Stimulated activated effector memory CD8-positive, alpha-beta T cell treated with anti-CD3 and anti-CD28 coated beads, Interleukin-12 subunit alpha, Interleukin-12 subunit beta, amount 100 ng/mL, for 72 hours (primary cell): ENCODE results near the gene DROSHA.
"Not testable (repeated sequence)": the region's sequence is repeated elsewhere in the genome, so short reads cannot be mapped to it uniquely, and the experiment has no call there.

ENCODE experiments used
- ATAC-seq: fragments of 150-1000 bp; cut with Tn5 transposase; 2 replicates; pipeline ENCODE4 v1.10.0; 2021
- DNase-seq, 2 donors: peaks; one replicate each; pipeline ENCODE4 v3.0.0; 2021 to 2022; ENCODE audit warnings: low spot score in 2 of 2
- H3K27ac Mint-ChIP-seq: one replicate; pipeline ENCODE4 v1.8.0; 2022; ENCODE audit warnings: mild to moderate bottlenecking, mixed read lengths
- H3K36me3 Mint-ChIP-seq: one replicate; pipeline ENCODE4 v1.8.0; 2022; ENCODE audit warnings: mild to moderate bottlenecking, mixed read lengths
- H3K4me1 Mint-ChIP-seq: one replicate; pipeline ENCODE4 v1.8.0; 2022; ENCODE audit warnings: mixed read lengths
- H3K4me3 Mint-ChIP-seq: one replicate; pipeline ENCODE4 v1.8.0; 2022; ENCODE audit warnings: mild to moderate bottlenecking, mixed read lengths
- H3K9me3 Mint-ChIP-seq: one replicate; pipeline ENCODE4 v1.8.0; 2022; ENCODE audit warnings: mixed read lengths

Gene DROSHA

DNA sequence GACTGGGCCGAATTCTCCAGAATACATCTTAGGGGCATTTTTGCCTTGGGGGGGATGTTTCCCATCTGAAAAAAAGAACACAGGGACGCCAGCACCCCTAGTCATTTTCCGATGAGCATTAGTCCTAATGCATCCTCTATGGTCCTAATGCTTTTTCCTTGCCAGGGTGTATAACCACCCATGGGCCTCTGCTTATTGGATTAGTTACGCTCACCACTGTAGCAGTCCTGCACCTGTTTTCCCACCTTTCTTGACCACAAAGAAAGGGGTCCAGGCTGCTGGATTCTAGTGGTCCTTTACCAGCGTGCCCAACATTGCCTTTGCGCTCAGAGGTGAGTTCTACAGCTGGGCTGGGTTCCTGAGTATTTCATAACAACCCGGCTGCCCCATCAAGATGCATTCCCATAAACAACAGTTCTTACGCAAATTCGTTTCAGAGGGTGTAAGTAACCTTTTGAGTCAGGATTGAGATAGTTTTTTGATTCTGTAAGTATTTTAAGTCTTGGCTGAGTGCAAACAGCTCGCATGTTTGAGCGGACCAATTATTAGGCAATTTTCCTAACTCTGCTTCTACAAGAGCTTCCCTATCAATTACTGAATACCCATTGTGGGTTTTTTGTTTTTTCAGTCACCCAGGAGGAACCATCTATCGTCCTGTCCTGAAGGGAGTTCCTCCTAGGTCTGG lies 135.1 kb downstream of the DROSHA start:
- no peak overlapping the region for H3K27ac Mint-ChIP-seq
- no peak for DNase-seq
- H3K4me1 Mint-ChIP-seq: no peaks in the 10 kb centered on the region
- H3K9me3 Mint-ChIP-seq: no peaks in the 10 kb centered on the region
- H3K36me3 Mint-ChIP-seq: peaks cover 3% of the 10 kb centered on the region
- ATAC-seq: no peak
- H3K4me3 Mint-ChIP-seq: no peak overlapping the region

DNA sequence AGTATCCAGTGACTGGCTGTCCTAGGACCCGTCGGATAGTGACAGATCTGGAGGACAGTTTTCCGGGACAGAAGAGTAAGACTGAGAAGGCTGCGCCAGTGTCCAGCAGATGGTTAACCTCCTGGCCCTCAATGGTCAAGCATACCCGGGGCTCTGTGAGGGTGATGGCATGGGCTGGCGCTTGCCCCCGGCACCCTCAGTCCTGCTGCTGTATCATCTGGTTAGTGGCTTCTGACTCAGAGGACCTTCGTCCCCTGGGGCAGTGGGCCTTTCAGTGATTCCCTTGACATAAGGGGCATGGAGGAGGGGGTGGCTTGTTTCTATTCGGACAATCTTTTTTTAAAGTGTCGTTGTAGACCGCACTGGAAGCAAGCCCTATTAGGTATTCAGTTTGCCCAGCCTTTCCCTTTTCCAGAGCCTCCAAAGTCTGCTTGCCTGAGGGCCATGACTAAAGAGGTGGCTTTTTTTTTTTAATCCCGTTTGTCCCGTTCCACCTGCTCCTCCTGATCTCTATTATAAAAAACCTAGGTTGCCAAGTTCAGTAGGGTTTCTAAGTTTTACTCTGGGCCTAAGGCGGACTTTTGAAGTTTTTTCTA lies 136.3 kb downstream of the DROSHA start:
- not testable (repeated sequence) for H3K4me1 Mint-ChIP-seq, H3K4me3 Mint-ChIP-seq, ATAC-seq, H3K9me3 Mint-ChIP-seq, H3K27ac Mint-ChIP-seq, DNase-seq, H3K36me3 Mint-ChIP-seq

DNA sequence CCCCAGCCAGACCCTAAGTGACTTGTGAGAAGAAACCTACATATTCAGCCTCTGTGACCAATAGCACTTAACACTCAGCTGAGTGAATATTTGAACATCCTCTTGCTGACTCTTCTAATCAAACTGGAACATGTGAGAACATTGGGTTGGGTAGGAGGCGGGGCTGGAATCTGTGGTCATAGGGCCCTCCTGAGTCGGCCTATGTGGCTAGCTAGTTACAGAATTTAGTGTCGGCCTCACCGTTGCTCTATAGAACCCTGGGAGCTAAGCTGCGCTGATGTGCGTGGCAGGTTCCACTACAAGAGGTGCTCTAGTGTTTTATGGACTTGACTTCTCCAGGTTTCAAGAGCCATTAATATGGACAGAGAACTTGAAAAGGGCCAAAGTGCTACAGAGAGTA lies 138.8 kb downstream of the DROSHA start:
- Mint-ChIP-seq H3K27ac (no peak overlapping the region), H3K36me3 (no peaks in the 10 kb centered on the region), H3K4me1 (no peaks in the 10 kb centered on the region), H3K4me3 (no peak overlapping the region), H3K9me3 (peaks cover 4% of the 10 kb centered on the region)
- ATAC-seq: peak; percentile 16
- DNase-seq: no peak

DNA sequence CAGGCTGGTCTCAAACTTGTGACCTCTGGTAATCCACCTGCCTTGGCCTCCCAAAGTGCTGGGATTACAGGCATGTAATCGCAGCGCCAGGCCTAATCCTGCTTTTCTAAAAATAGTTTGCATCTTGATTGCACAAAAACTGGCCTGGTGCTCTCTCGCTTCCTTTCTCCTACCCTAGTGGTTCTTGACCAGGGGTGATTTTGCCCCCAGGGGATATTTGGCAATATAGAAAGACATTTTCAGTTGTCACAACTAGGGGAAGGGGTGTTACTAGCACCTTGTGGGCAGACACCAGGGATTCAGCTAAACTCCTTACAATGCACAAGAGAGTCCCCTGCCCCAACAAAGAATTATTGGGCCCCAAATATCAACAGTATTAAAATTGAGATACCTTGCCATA lies 139.8 kb downstream of the DROSHA start:
- no peaks in the 10 kb centered on the region for H3K36me3 Mint-ChIP-seq
- H3K4me1 Mint-ChIP-seq: no peaks in the 10 kb centered on the region
- DNase-seq (no peak), ATAC-seq (no peak)
- no peak overlapping the region for H3K4me3 Mint-ChIP-seq
- H3K9me3 Mint-ChIP-seq: peaks cover 5% of the 10 kb centered on the region
- H3K27ac Mint-ChIP-seq: no peak overlapping the region

DNA sequence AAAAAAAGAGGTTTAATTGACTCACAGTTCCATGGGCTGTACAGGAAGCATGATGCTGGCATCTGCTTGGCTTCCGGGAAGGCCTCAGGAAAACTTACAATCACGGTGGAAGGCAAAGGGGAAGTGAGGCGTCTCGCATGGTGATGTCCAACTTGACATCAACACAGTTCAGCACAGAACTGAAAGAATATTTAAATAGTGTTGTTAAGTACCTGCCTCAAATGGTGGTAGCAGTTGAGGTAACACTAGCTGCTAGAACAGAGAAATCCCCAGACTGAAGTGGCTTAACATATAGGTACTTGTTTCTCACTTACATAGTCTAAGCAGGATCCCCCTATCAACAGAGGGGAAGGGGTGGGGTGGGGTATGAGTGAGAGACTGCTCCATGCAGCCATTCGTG lies 141.6 kb downstream of the DROSHA start:
- Mint-ChIP-seq H3K27ac (no peak overlapping the region), H3K36me3 (no peaks in the 10 kb centered on the region), H3K9me3 (peaks cover 6% of the 10 kb centered on the region), H3K4me3 (no peak overlapping the region), H3K4me1 (no peaks in the 10 kb centered on the region)
- DNase-seq: no peak
- no peak for ATAC-seq

GRCh38 chr5:31385774-31386537 lies 145.9 kb downstream of the DROSHA start:
- ATAC-seq (no peak), DNase-seq (no peak)
- peaks cover 6% of the 10 kb centered on the region for H3K9me3 Mint-ChIP-seq
- no peak overlapping the region for H3K27ac Mint-ChIP-seq
- H3K36me3 Mint-ChIP-seq: no peaks in the 10 kb centered on the region
- H3K4me3 Mint-ChIP-seq: no peak overlapping the region
- H3K4me1 Mint-ChIP-seq: no peaks in the 10 kb centered on the region

DNA sequence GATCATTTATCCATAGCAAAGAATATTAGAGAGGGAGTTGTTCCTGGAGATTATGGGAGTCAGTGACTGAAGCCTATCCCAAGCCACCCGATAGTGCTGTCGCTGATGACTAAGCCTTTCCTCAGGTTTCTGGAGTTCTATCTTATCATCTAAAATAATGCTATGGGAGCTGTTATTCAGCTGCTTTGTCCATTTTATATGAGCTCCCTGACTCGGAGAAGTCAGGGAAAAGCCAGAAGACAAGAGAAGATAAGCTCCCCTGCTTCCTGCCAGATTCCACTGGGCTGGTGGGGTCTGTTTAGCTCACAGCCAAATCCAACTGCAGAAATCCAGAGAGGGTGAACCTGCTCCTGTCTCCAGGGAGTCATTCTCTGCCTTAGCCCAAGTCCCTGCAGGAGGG lies 148.2 kb downstream of the DROSHA start:
- H3K27ac Mint-ChIP-seq: no peak overlapping the region
- H3K9me3 Mint-ChIP-seq: peaks cover 3% of the 10 kb centered on the region
- no peak overlapping the region for H3K4me3 Mint-ChIP-seq
- ATAC-seq (no peak), DNase-seq (no peak)
- H3K36me3 Mint-ChIP-seq: no peaks in the 10 kb centered on the region
- no peaks in the 10 kb centered on the region for H3K4me1 Mint-ChIP-seq

DNA sequence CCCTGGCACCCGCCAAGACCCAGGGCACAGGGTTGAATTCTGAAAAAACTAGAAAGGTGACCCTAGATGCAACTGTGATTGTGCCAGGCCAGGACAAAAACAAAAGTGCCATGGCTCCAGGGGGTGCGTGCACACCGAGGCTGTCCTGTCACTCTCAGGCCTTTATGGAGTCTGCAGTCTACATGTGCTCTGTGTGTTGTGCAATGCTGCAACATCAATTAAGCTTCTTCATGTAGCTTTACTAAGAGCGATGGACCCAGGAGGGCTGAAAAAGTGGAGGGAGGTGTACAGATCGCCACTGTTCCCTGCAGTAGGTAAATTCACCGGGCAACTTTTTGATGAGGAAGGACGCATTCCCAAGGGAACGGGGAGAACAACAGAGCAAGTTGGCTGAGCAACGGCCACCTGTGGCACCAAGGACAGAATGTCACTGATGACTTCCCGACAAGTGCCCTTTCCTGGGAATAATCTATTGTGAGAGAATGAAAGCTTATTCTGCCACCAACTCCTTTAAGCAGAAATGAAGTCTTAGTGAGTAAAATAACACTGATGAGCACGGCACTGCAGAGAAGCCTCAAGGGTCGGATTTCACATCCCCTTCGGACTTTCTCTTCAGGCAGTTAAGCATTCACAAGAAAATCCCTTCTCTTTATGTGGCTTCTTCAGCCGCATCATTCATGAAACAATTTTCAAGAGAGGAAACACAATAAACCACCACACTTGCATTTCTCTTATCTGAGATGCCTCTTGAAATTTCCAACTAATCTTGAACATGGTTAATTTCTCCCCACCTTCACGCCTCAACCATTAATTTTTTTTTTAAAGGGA lies 149.6 kb downstream of the DROSHA start:
- Mint-ChIP-seq H3K36me3 (no peaks in the 10 kb centered on the region), H3K9me3 (peaks cover 3% of the 10 kb centered on the region), H3K4me3 (no peak overlapping the region), H3K27ac (no peak overlapping the region), H3K4me1 (no peaks in the 10 kb centered on the region)
- ATAC-seq: no peak
- no peak for DNase-seq

DNA sequence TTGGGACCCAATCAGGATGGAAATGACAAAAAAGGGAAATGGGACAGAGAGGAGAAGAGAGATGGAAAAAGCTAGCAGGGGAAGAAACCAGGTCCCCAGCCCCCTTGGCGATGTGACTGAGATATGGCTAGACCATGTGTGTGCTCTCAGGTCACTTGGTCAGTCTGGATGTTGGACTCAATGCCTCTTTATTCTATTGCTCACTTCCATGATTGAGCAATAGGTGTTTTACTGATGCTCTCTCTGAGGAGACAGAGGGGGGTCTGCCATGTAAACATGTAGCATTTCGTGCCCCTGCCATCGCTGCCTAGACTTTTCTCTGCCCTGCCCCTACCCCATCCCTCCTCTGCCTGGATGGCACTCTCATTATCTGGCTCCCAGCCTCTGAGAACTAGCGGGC lies 150.6 kb downstream of the DROSHA start:
- no peaks in the 10 kb centered on the region for H3K4me1 Mint-ChIP-seq
- H3K27ac Mint-ChIP-seq: no peak overlapping the region
- H3K36me3 Mint-ChIP-seq: no peaks in the 10 kb centered on the region
- DNase-seq (no peak), ATAC-seq (no peak)
- no peaks in the 10 kb centered on the region for H3K9me3 Mint-ChIP-seq
- H3K4me3 Mint-ChIP-seq: no peak overlapping the region

DNA sequence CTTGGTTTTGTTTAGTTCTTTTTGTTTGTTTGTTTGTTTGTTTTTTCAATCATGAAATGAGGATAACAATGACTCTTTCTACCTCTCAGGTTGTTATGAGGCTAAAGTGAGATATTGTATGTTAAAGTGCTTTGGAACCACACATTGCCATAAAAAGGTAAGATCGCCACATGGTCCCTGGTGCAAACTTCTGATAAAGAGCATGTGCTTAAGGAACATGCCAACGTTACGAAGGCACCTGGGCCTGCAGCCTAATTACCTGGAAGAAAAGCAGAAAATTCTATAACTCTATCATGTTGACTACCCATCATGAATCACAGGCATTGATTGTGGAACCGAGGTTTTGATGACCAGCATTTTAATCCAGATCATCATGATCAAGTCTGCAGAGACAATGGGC lies 151.8 kb downstream of the DROSHA start:
- Mint-ChIP-seq H3K4me3 (no peak overlapping the region), H3K36me3 (no peaks in the 10 kb centered on the region), H3K27ac (no peak overlapping the region), H3K4me1 (no peaks in the 10 kb centered on the region), H3K9me3 (no peaks in the 10 kb centered on the region)
- no peak for DNase-seq
- no peak for ATAC-seq

DNA sequence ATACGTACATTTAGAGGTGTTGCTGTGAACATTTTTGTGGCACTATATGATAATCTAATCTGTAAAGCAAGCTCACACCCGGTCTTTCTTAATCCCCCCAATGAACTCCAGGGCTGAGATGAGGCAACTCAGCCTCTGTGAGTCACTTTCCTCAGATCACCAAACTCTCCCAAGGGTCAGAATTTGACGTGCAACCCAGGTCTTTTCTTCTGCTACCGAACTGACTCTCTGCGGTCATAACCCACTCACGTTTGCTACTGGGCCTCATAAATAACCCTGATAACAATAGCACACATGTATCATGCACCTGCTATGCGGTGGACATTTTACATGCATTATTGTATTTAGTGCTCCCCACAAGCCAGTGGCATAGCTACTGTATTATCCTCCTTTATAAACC lies 153.1 kb downstream of the DROSHA start:
- H3K36me3 Mint-ChIP-seq: no peaks in the 10 kb centered on the region
- H3K27ac Mint-ChIP-seq: no peak overlapping the region
- DNase-seq (no peak), ATAC-seq (no peak)
- H3K4me3 Mint-ChIP-seq: no peak overlapping the region
- H3K4me1 Mint-ChIP-seq: no peaks in the 10 kb centered on the region
- no peaks in the 10 kb centered on the region for H3K9me3 Mint-ChIP-seq

GRCh38 chr5:31378136-31378535 lies 153.8 kb downstream of the DROSHA start:
- H3K9me3 Mint-ChIP-seq: no peaks in the 10 kb centered on the region
- no peak overlapping the region for H3K27ac Mint-ChIP-seq
- no peak overlapping the region for H3K4me3 Mint-ChIP-seq
- DNase-seq (no peak), ATAC-seq (peak; percentile 27)
- no peaks in the 10 kb centered on the region for H3K4me1 Mint-ChIP-seq
- no peaks in the 10 kb centered on the region for H3K36me3 Mint-ChIP-seq

GRCh38 chr5:31377274-31377946 lies 154.5 kb downstream of the DROSHA start:
- DNase-seq (no peak), ATAC-seq (no peak)
- Mint-ChIP-seq H3K4me1 (no peaks in the 10 kb centered on the region), H3K36me3 (no peaks in the 10 kb centered on the region), H3K9me3 (no peaks in the 10 kb centered on the region), H3K4me3 (no peak overlapping the region), H3K27ac (no peak overlapping the region)

- Mint-ChIP-seq H3K27ac (no peak overlapping the region), H3K9me3 (no peaks in the 10 kb centered on the region), H3K36me3 (no peaks in the 10 kb centered on the region), H3K4me3 (no peak overlapping the region), H3K4me1 (no peaks in the 10 kb centered on the region)
- DNase-seq (no peak), ATAC-seq (no peak)
Observed at GRCh38 chr5:31375999-31376720, 155.7 kb downstream of the DROSHA start.
